Measurements from ENCODE around the gene KRT80.

Gene KRT80

DNA sequence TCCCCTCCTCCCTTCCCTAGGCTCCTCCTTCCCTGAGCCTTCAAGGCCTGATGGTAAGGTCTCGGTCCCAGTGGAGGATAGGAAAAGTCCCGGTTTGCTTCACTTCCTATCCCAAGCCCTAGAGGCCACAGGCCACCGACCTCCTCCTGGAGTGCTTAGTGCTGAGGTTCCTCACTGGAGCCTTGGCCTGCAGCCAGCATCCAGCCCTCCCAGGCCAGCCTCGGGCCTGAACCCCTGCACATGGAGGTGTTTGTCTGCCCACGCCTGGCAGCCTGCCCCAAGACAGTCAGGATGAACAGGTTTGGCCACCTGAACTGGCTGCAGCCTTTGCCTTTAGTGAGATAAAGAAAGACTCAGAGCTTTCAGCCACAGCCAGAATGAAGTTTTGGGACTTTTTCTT, 25.4 kb upstream of the KRT80 start:
- H3K36me3 ChIP-seq (ENCODE audit: control insufficient read depth in 2 of 2, insufficient read depth in 2 of 2, low read length in 2 of 2): no peaks in the 10 kb centered on the region
- peaks cover 5% of the 10 kb centered on the region for H3K4me1 ChIP-seq (ENCODE audit: control insufficient read depth, insufficient read depth, low read length)
- no peak overlapping the region for H3K4me3 ChIP-seq (ENCODE audit: low read length in 2 of 2)
- no peak overlapping the region for H3K9ac ChIP-seq (ENCODE audit: low read length in 2 of 2)
- H3K9me3 ChIP-seq (ENCODE audit: control insufficient read depth in 2 of 2, low read length in 2 of 2): no peaks in the 10 kb centered on the region
- H3K27ac ChIP-seq (ENCODE audit: low read length): no peak overlapping the region
- H3K27me3 ChIP-seq (ENCODE audit: control insufficient read depth in 1 of 2, insufficient read depth in 2 of 2, low read length in 2 of 2): peaks cover 3 to 7% of the 10 kb centered on the region in 2 donors

DNA sequence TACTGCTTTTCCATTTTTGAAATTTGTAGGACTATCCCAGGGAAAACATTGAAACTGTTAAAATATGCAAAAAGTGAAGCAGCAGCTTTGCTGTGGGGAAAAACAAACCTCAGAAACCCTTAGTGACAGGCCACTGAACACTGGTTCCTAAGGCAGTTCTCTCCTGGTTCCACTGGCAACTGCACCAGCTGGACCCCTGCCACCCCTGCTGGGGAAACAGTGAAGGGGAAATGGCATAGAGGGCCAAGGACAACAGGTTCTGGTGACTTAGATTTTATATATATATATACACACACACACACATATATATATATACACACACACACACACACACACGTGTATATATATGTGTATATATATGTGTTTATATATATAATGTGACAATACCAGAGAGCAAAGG, 25.0 kb upstream of the KRT80 start:
- H3K4me1 ChIP-seq (ENCODE audit: control insufficient read depth, insufficient read depth, low read length): peaks cover 5% of the 10 kb centered on the region
- H3K36me3 ChIP-seq (ENCODE audit: control insufficient read depth in 2 of 2, insufficient read depth in 2 of 2, low read length in 2 of 2): no peaks in the 10 kb centered on the region
- H3K4me3 ChIP-seq (ENCODE audit: low read length in 2 of 2): no peak overlapping the region
- no peak overlapping the region for H3K27ac ChIP-seq (ENCODE audit: low read length)
- peaks cover 2 to 4% of the 10 kb centered on the region in 2 donors for H3K27me3 ChIP-seq (ENCODE audit: control insufficient read depth in 1 of 2, insufficient read depth in 2 of 2, low read length in 2 of 2)
- H3K9ac ChIP-seq (ENCODE audit: low read length in 2 of 2): no peak overlapping the region
- H3K9me3 ChIP-seq (ENCODE audit: control insufficient read depth in 2 of 2, low read length in 2 of 2): no peaks in the 10 kb centered on the region

DNA sequence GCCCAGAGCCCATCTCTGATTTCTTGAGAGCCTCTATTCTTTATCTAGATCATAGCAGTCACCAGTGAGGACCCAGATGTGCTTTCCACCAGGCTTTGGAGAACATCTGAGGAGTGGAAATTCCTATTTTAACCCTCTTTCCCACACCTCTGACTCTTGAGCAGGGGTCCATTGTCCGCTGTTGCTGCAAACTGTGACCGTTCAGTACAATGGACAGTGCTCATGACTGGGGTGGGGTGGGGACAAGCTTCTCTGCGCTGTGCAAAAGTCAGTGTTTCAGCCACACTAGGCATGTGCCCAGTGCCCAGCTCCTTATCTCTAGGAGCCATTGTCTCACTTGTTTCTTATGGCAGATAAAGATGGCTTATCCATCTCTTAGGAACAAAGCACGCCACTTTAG, 24.3 kb upstream of the KRT80 start:
- no peaks in the 10 kb centered on the region for H3K36me3 ChIP-seq (ENCODE audit: control insufficient read depth in 2 of 2, insufficient read depth in 2 of 2, low read length in 2 of 2)
- peaks cover 5% of the 10 kb centered on the region for H3K4me1 ChIP-seq (ENCODE audit: control insufficient read depth, insufficient read depth, low read length)
- no peak overlapping the region for H3K27ac ChIP-seq (ENCODE audit: low read length)
- H3K9me3 ChIP-seq (ENCODE audit: control insufficient read depth in 2 of 2, low read length in 2 of 2): no peaks in the 10 kb centered on the region
- no peak overlapping the region for H3K9ac ChIP-seq (ENCODE audit: low read length in 2 of 2)
- H3K27me3 ChIP-seq (ENCODE audit: control insufficient read depth in 1 of 2, insufficient read depth in 2 of 2, low read length in 2 of 2): peaks cover 2 to 4% of the 10 kb centered on the region in 2 donors
- no peak overlapping the region for H3K4me3 ChIP-seq (ENCODE audit: low read length in 2 of 2)

DNA sequence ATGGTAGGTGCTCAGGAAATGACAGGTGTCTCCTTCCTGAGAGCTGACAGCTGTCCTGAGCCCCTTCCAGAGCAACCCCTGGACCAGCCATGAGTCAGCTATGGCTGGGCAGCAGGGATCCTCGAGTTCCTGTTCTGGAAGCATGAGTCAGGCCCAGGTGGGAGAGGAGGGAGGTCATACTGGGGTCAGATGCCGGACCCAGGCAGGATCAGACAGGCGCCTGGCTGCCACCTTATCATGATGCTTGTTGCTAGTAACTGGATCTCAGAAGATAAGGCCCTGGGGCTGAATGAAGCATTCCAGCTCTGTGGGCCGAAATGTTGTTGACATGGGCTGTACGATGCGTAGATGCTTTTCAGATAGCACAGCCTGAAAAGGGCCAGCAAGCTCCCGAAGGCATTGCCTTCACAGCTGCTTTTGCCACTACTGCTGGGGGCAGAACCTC, 23.8 kb upstream of the KRT80 start:
- H3K27ac ChIP-seq (ENCODE audit: low read length): no peak overlapping the region
- peaks cover 2 to 4% of the 10 kb centered on the region in 2 donors for H3K27me3 ChIP-seq (ENCODE audit: control insufficient read depth in 1 of 2, insufficient read depth in 2 of 2, low read length in 2 of 2)
- no peak overlapping the region for H3K4me3 ChIP-seq (ENCODE audit: low read length in 2 of 2)
- no peak overlapping the region for H3K9ac ChIP-seq (ENCODE audit: low read length in 2 of 2)
- H3K9me3 ChIP-seq (ENCODE audit: control insufficient read depth in 2 of 2, low read length in 2 of 2): no peaks in the 10 kb centered on the region
- H3K4me1 ChIP-seq (ENCODE audit: control insufficient read depth, insufficient read depth, low read length): peaks cover 5% of the 10 kb centered on the region
- no peaks in the 10 kb centered on the region for H3K36me3 ChIP-seq (ENCODE audit: control insufficient read depth in 2 of 2, insufficient read depth in 2 of 2, low read length in 2 of 2)

DNA sequence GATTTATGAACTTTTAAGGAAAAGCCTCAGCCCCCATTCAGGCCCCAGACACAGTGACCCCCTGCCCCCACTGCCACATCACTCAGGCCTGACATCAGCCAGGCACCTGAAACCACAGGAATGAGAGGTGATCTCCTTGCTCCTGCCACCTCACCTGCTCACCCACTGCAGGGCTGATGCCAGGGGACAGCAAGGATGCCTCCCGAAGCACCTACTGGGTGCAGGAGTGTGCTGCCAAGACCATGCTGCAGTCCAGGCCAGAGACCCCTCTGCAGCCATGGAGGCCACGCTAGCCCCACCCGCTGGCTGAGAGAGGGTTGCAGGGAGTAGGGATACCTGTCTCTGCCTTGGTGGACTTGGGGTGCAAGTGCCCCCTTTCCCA, 22.6 kb upstream of the KRT80 start:
- no peaks in the 10 kb centered on the region for H3K9me3 ChIP-seq (ENCODE audit: control insufficient read depth in 2 of 2, low read length in 2 of 2)
- no peak overlapping the region for H3K9ac ChIP-seq (ENCODE audit: low read length in 2 of 2)
- H3K36me3 ChIP-seq (ENCODE audit: control insufficient read depth in 2 of 2, insufficient read depth in 2 of 2, low read length in 2 of 2): no peaks in the 10 kb centered on the region
- peaks cover 5% of the 10 kb centered on the region for H3K4me1 ChIP-seq (ENCODE audit: control insufficient read depth, insufficient read depth, low read length)
- no peak overlapping the region for H3K27ac ChIP-seq (ENCODE audit: low read length)
- H3K4me3 ChIP-seq (ENCODE audit: low read length in 2 of 2): no peak overlapping the region
- H3K27me3 ChIP-seq (ENCODE audit: control insufficient read depth in 1 of 2, insufficient read depth in 2 of 2, low read length in 2 of 2): peaks cover 2 to 4% of the 10 kb centered on the region in 2 donors

DNA sequence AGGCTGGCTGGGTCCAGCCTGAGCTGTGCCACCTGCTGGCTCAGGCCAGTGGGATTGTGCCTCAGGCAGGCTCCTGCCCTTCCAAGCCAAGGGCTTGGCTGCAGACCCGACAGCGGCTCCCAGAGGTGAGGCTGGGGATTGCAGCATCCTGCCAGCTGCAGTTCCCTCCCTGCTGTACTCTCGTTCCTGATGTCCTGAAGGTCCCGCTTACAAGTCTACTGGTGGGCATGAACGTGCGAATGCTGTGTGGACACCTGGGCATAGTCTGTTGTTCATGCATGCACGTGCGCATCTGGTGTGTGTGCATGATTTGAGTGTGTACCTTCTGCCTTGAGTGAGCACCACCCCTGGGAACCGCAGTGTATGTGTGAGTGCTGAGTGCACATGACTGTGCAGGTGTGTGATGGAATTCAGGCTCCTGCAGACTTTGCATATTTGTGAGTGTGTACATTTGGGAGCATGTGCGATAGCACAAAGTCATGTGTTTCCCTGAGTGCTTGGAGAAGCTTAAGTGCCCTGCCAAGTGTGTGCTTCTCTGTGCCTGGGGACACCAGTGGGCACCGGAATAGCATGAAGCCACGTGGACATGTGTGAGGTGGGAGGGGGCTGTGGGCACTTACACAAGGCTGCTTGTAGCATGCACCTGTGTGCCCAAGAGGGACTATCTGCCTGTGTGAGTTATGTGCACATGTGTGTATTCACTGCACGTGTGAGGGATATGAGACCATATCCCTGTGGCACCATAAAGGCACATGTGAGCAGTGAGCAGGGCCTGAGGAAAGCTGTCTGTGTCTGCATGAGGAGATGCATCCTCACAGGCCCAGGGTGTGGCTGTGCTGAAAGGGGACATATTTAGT, 22.0 kb upstream of the KRT80 start:
- Histone ChIP-seq H3K27ac (ENCODE audit: low read length) (no peak overlapping the region), H3K4me3 (ENCODE audit: low read length in 2 of 2) (no peak overlapping the region), H3K36me3 (ENCODE audit: control insufficient read depth in 2 of 2, insufficient read depth in 2 of 2, low read length in 2 of 2) (no peaks in the 10 kb centered on the region), H3K4me1 (ENCODE audit: control insufficient read depth, insufficient read depth, low read length) (peaks cover 7% of the 10 kb centered on the region), H3K9ac (ENCODE audit: low read length in 2 of 2) (no peak overlapping the region), H3K9me3 (ENCODE audit: control insufficient read depth in 2 of 2, low read length in 2 of 2) (no peaks in the 10 kb centered on the region), H3K27me3 (ENCODE audit: control insufficient read depth in 1 of 2, insufficient read depth in 2 of 2, low read length in 2 of 2) (peaks cover 2 to 4% of the 10 kb centered on the region in 2 donors)

DNA sequence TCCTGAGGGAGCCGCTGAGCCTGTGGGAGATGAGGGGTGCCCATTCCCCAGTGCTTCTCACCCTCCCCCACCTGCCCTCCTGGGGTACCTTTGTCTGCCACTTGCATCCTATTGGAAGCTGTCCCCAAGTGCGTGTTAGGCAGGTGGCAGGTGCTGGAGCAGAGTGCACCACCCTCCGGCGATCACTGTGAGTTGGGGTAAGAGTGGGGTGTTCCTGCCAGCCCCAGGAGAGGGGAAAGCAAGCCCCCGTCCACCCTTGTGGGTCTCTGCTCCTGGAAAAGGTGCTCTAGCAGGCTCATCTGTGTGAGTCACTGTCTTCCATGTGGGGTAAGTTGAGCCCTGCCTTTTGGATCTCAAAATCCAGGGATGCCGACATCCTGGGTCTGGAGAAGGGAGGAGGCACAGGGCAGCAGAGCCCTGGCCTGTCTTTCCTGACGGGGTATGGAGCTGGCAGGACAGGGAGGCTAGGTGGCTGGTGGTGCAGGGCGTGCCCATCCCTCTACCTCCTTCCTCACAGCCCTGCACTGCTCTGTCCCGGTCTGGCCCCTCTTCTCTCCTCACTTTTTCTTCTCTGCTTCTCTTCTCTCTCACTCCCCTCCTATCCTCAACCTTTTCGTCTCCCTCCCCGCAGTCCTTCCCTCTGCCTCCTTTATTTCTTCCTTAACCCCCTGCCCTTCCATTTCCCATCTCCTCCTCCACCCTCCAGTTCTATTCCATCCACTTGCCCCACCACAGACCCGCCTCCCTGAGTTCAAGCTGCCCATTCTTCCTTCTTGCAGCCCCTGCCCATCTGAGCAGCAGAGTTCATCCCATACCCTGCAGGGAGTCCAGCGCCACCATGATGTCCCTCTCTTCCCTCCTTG, 21.1 kb upstream of the KRT80 start:
- peaks cover 13% of the 10 kb centered on the region for H3K4me1 ChIP-seq (ENCODE audit: control insufficient read depth, insufficient read depth, low read length)
- H3K36me3 ChIP-seq (ENCODE audit: control insufficient read depth in 2 of 2, insufficient read depth in 2 of 2, low read length in 2 of 2): no peaks in the 10 kb centered on the region
- no peaks in the 10 kb centered on the region for H3K9me3 ChIP-seq (ENCODE audit: control insufficient read depth in 2 of 2, low read length in 2 of 2)
- no peak overlapping the region for H3K9ac ChIP-seq (ENCODE audit: low read length in 2 of 2)
- no peak overlapping the region for H3K4me3 ChIP-seq (ENCODE audit: low read length in 2 of 2)
- no peak overlapping the region for H3K27ac ChIP-seq (ENCODE audit: low read length)
- H3K27me3 ChIP-seq (ENCODE audit: control insufficient read depth in 1 of 2, insufficient read depth in 2 of 2, low read length in 2 of 2): peaks cover 2 to 4% of the 10 kb centered on the region in 2 donors

DNA sequence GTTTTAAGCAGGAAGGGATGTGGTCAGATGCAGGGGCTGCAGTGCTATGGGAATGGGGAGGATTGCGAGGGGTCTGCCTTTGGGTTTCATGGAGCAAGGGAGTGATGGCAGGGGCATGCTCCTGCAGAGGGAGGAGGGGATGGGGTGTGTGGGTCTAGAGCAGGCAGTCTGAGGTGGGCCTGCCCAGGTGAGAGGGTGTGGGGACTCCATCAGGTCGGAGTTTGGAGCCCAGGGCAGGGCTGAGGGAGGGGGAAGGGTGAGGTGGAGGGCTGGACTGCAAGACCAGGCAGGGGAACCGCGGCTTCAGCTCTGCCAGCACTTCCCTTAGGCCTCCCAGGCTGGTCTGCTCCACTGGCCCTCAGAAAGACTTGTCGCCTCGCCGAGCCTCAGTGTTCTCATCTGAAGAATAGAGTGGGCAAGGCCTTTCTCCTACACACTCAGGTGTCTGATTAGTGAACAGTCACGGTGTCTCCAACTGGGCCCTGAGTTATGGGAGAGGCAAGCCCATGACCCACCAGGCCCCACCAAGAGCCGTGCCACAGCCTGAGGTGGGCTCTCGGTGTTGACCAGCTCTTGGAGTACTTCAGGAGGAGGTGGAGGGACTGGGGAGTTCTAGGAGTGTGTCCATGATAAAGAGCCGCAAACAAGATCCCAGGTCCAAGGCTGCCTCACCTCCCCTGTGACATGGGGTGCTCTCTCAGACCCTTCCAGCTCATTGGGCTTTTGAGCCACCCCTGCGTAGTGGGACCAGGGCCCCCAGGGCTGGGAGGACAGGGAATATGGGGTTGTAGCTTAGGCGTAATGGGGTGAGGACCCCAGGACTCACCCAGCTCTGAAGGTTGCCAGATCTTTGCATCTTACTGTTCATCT, 20.1 kb upstream of the KRT80 start:
- no peak overlapping the region for H3K9ac ChIP-seq (ENCODE audit: low read length in 2 of 2)
- H3K27ac ChIP-seq (ENCODE audit: low read length): no peak overlapping the region
- no peaks in the 10 kb centered on the region for H3K9me3 ChIP-seq (ENCODE audit: control insufficient read depth in 2 of 2, low read length in 2 of 2)
- H3K36me3 ChIP-seq (ENCODE audit: control insufficient read depth in 2 of 2, insufficient read depth in 2 of 2, low read length in 2 of 2): no peaks in the 10 kb centered on the region
- peaks cover 18% of the 10 kb centered on the region for H3K4me1 ChIP-seq (ENCODE audit: control insufficient read depth, insufficient read depth, low read length)
- no peak overlapping the region for H3K4me3 ChIP-seq (ENCODE audit: low read length in 2 of 2)
- H3K27me3 ChIP-seq (ENCODE audit: control insufficient read depth in 1 of 2, insufficient read depth in 2 of 2, low read length in 2 of 2): peaks cover 2 to 4% of the 10 kb centered on the region in 2 donors

DNA sequence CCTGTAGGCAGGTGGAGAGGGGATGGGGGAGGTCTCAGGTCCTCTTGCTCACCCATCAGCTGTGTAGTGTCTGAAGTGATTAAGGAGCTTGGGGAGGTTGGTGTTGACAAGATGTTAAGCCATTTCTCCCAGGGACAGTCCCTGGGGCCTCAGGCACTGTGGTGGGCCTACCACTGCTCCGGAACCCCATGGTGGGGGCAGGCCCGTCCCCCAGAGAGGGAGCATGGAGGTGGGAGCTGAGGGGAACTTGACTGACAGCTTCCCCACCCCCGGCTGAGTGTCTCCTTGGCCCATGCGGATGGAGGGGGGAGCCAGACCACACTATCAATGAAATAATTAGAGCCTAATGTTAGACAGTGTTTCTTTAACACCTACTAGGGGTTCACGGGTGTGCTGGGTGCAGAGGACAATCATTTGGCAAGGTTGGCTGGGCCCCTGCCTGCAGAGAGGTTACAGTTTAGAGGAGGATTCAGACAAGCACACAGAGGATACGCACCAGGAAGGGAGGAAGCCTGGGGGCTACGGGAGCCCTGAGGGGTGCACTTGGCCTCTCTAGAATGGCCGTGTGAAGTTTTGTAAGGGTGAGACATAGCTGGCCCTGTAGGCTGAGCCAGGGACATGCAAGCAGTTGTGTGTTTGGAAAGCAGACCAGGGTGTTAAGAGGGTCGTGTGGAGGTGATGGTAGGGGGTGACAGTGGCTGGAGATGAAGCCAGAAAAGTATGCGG, 19.3 kb upstream of the KRT80 start:
- H3K4me1 ChIP-seq (ENCODE audit: control insufficient read depth, insufficient read depth, low read length): peaks cover 18% of the 10 kb centered on the region
- no peaks in the 10 kb centered on the region for H3K36me3 ChIP-seq (ENCODE audit: control insufficient read depth in 2 of 2, insufficient read depth in 2 of 2, low read length in 2 of 2)
- H3K27me3 ChIP-seq (ENCODE audit: control insufficient read depth in 1 of 2, insufficient read depth in 2 of 2, low read length in 2 of 2): peaks cover 2 to 4% of the 10 kb centered on the region in 2 donors
- H3K27ac ChIP-seq (ENCODE audit: low read length): no peak overlapping the region
- no peak overlapping the region for H3K4me3 ChIP-seq (ENCODE audit: low read length in 2 of 2)
- no peaks in the 10 kb centered on the region for H3K9me3 ChIP-seq (ENCODE audit: control insufficient read depth in 2 of 2, low read length in 2 of 2)
- no peak overlapping the region for H3K9ac ChIP-seq (ENCODE audit: low read length in 2 of 2)

Measured in stomach smooth muscle (tissue), 2 donors.